T-helper 2 cell treated with Interferon-gamma antibody and Interleukin-4, amounts not matched to agents 5 μg/mL and 100 μg/mL, for 36 hours (primary cell): ENCODE results near the gene SMAD2.

Experiments
- DNase-seq: peaks from one replicate; pipeline ENCODE4 v3.0.0; 2021; ENCODE audit warnings: low spot score
- H3K27ac Mint-ChIP-seq: one replicate; pipeline ENCODE4 v1.8.0; 2021; ENCODE audit warnings: mild to moderate bottlenecking, mixed read lengths
- H3K27me3 Mint-ChIP-seq: one replicate; pipeline ENCODE4 v1.8.0; 2021; ENCODE audit warnings: low read depth, mixed read lengths
- H3K36me3 Mint-ChIP-seq: one replicate; pipeline ENCODE4 v1.8.0; 2021; ENCODE audit warnings: low read depth, mixed read lengths
- H3K4me1 Mint-ChIP-seq: one replicate; pipeline ENCODE4 v1.8.0; 2021; ENCODE audit warnings: low read depth, mixed read lengths
- H3K4me3 Mint-ChIP-seq: one replicate; pipeline ENCODE4 v1.8.0; 2022; ENCODE audit warnings: mild to moderate bottlenecking, moderate library complexity, mixed read lengths
- H3K9me3 Mint-ChIP-seq: one replicate; pipeline ENCODE4 v1.8.0; 2021; ENCODE audit warnings: mixed read lengths

SMAD2 gene

DNA sequence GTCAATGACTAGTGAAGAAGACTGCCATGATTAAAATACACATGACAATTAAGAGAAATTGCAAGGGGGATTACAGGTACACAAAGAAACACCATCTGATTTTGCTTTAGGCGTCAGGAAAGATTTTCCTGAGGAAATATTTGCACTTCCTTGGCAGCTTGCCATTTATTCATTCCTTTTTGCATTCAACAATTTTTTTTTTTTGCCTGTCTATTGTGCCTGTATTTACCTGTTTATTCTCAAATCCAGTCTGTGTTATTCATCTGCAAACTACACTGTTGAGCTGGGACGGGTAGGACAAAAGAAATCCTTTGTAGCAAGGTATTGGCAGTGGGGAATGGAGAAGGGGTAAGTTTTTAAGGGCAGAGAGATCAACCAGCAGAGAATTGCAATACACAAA is 31.8 kb downstream of the SMAD2 start:
- Mint-ChIP-seq H3K4me3 (no peak overlapping the region), H3K27me3 (no peaks in the 10 kb centered on the region), H3K9me3 (peaks cover 17% of the 10 kb centered on the region), H3K27ac (no peak overlapping the region), H3K36me3 (peaks cover 61% of the 10 kb centered on the region), H3K4me1 (peaks cover 87% of the 10 kb centered on the region)
- DNase-seq, result no peak

DNA sequence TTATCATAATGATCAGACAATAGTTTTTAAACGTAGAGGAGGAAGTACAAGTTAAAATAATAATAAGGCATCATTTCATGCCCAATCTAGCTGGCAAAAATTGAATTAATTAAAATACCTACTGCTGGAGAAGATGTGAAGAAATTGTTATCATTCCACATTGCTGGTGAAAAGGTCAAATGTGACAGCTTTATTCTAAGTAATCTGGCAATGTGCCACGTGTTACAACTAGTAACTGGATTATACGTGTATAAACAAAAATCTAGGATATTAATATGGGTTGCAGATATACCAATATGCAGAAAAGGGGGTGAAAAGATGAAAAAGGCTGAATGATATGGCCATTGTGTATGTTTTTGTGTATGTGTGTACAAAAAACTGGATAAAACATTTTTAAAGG is 32.4 kb downstream of the SMAD2 start:
- Mint-ChIP-seq H3K36me3 (peaks cover 57% of the 10 kb centered on the region), H3K27me3 (no peaks in the 10 kb centered on the region), H3K4me3 (no peak overlapping the region), H3K27ac (no peak overlapping the region), H3K9me3 (peaks cover 11% of the 10 kb centered on the region), H3K4me1 (peaks cover 84% of the 10 kb centered on the region)
- no peak for DNase-seq

DNA sequence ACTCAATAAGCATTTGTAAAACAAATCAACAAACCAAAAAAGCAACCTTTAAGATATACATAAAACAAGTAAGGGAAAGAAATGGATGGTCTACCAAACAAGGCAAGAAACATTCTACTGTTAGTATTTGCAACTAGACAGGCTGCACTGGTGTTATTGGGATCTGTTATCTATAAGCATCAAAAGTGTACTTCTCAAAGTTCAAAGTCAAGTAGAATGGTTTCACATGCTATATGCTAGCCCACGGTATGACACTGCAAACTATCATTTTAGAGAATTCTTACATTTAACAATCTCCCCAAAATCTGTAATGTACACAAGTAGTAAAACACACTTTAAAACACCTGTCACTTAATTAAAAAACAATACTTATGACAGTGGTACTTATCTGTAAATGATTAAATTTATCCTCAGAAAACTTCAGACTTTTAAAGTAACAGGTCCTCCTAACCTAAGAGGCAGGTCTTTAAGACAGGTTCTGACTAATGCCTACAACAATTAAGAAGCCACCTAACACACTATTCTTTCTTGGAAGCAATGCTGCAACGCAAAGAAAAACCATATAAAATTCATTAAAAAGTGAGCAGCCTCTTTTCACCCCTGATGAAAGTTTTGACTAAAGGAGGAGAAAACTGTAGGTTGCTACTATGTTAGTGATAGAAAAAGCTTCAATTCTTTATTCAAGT is 34.8 kb downstream of the SMAD2 start:
- no peaks in the 10 kb centered on the region for H3K27me3 Mint-ChIP-seq
- DNase-seq, result no peak
- peak overlapping the region; percentile 52 for H3K27ac Mint-ChIP-seq
- peaks cover 70% of the 10 kb centered on the region for H3K4me1 Mint-ChIP-seq
- peaks cover 45% of the 10 kb centered on the region for H3K36me3 Mint-ChIP-seq
- peak overlapping the region; percentile 37 for H3K4me3 Mint-ChIP-seq
- H3K9me3 Mint-ChIP-seq, result peaks cover 5% of the 10 kb centered on the region

DNA sequence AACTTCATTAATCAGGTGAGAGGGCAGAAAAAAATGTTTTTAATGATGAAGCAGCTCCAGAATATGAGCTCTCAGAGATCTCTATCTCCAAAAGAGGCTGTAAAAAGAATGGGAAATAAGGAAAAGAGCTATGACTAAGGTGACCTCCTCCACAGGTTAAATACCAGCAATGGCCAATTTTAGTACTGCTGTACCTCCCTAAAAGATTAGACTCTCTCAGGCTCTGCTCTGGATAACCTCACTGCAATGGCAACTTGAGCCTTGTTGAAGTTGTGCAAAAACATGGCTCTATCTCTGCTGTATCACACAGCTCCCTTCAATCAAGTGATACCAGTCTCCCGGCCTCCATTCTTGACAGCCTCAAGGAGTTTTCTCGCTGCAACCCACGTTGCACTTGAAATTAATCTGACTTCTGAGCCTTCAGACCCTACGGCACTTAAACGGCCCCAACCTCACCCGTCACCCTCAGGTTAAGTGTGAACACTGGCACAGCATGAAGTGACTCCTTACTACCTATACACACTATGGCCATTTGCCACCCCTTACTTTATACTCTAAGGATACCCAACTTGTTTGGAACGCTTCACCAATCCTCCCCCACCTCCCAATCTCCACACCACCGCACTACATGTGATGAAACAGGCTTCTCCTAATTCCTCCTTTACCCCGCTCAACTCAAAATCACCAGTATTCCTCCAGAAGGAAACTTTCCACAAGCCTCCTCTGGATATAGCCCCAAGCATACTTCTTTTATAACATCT is 36.3 kb downstream of the SMAD2 start:
- Mint-ChIP-seq H3K4me3 (no peak overlapping the region), H3K27me3 (no peaks in the 10 kb centered on the region), H3K27ac (peak overlapping the region; percentile 34), H3K36me3 (peaks cover 42% of the 10 kb centered on the region), H3K9me3 (no peaks in the 10 kb centered on the region), H3K4me1 (peaks cover 63% of the 10 kb centered on the region)
- no peak for DNase-seq

DNA sequence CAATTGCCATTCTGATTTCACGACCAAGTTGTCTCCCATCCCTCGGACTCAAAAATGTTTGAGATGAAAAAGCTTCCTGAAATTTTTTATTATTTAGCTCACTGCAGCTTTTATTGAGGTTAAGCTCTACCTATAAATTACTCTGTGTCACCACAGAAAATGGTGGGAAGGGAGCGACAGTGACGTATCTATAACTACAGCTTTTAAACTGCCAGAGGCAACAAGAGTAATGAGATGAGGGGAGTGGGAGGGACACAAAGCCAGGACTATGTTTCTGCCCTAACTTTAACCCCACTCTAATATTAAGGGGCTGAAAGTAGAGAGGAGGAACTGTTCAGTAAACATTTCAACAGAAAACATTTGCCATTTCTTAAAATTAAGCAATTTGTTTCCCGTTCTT is 37.4 kb downstream of the SMAD2 start:
- no peaks in the 10 kb centered on the region for H3K27me3 Mint-ChIP-seq
- peaks cover 49% of the 10 kb centered on the region for H3K36me3 Mint-ChIP-seq
- peaks cover 66% of the 10 kb centered on the region for H3K4me1 Mint-ChIP-seq
- no peaks in the 10 kb centered on the region for H3K9me3 Mint-ChIP-seq
- H3K27ac Mint-ChIP-seq, result no peak overlapping the region
- H3K4me3 Mint-ChIP-seq, result no peak overlapping the region
- DNase-seq, result no peak

DNA sequence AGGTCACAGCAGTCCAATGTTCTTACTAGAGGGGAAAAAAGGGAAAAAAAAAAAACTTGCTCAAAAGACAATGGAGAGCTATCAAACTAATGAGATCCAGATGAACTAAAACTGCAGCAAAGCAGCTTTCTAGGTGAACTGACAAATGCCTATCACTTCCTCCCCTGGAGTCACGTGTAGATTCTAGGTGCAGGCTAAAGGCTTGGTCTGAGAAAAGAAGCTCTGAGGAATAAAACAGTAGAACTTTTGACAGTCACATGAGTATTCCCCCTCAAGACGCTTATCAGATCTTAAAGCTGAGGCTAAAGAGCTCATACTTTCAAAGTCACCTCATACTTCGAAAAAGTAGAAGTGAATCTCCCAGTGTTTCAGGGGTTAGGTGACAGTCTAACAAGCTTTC is 42.3 kb downstream of the SMAD2 start:
- Mint-ChIP-seq H3K4me3 (peak overlapping the region; percentile 37), H3K36me3 (peaks cover 47% of the 10 kb centered on the region), H3K9me3 (no peaks in the 10 kb centered on the region), H3K27me3 (no peaks in the 10 kb centered on the region), H3K4me1 (peaks cover 47% of the 10 kb centered on the region), H3K27ac (peak overlapping the region; percentile 62)
- DNase-seq, result no peak

DNA sequence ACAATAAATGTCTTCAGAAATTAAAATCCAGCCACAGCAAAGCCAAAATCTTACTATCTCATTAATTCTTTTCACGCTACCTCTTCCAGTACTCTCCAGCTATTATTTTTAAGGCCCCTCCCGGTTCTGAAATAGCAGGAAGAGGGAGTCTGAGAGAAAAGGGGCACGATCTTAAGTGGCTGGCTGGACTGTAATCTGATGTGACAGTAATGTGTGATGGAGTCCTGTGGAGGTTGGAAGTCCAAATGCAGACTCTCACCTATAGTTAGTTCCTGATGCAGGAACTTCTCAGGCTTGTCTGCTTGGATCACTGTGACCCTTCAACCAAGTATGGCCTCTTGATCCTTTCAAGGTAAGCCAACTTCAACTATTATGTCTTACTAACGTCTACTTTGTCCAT is 43.2 kb downstream of the SMAD2 start:
- no peaks in the 10 kb centered on the region for H3K27me3 Mint-ChIP-seq
- H3K36me3 Mint-ChIP-seq, result peaks cover 52% of the 10 kb centered on the region
- H3K4me3 Mint-ChIP-seq, result no peak overlapping the region
- peaks cover 46% of the 10 kb centered on the region for H3K4me1 Mint-ChIP-seq
- no peak for DNase-seq
- no peaks in the 10 kb centered on the region for H3K9me3 Mint-ChIP-seq
- no peak overlapping the region for H3K27ac Mint-ChIP-seq

DNA sequence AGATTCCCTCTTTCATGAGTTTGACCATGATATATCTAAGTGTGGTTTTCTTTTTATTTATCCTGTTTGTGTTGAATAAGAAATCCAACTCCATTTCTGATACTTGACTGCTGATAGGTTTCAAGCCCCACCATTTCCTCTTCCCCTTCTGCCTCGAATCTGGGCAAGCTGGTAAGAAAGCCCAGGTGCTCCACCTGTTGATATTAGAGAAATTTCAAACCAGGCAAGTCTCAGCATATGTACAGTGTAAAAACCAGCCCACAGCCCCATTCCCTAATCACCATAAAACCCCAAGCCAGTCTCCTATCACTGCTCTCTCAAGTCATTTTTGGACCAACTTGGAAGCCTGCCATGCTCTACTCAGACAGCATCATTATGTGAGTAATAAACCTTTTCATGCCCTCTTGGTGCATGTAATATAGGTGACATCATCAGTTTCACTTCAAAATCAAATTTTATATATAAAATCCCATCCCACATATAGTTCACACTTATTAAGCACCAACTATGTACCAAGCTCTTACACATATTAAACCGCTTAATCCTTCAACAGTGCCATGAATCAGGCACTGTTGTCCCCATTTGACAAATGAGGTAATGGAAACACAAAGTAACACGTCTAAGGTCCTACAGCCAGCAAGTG is 46.6 kb downstream of the SMAD2 start:
- Mint-ChIP-seq H3K27ac (peak overlapping the region; percentile 58), H3K4me3 (no peak overlapping the region), H3K9me3 (no peaks in the 10 kb centered on the region), H3K4me1 (peaks cover 42% of the 10 kb centered on the region), H3K36me3 (peaks cover 68% of the 10 kb centered on the region), H3K27me3 (no peaks in the 10 kb centered on the region)
- DNase-seq, result no peak

DNA sequence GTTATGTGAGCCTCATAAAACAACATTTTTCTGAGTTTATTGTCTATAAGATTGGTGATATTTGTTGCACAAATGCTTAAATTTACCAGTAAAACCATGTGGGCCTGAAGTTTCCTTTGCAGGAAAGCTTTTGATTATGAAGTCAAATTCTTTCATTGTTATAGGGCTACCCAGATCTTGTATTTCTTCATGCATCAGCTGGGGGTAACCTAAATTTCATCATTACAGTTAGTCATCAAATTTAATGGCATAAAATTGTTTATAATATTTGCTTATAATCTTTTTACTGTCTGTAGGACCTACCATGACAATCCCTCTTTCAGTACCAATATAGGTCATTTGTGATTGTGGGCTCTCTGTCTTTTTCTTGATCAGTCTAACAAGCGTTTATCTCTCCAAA is 47.8 kb downstream of the SMAD2 start:
- Mint-ChIP-seq H3K36me3 (peaks cover 63% of the 10 kb centered on the region), H3K4me3 (no peak overlapping the region), H3K4me1 (peaks cover 34% of the 10 kb centered on the region), H3K9me3 (no peaks in the 10 kb centered on the region), H3K27ac (no peak overlapping the region), H3K27me3 (no peaks in the 10 kb centered on the region)
- DNase-seq, result no peak

DNA sequence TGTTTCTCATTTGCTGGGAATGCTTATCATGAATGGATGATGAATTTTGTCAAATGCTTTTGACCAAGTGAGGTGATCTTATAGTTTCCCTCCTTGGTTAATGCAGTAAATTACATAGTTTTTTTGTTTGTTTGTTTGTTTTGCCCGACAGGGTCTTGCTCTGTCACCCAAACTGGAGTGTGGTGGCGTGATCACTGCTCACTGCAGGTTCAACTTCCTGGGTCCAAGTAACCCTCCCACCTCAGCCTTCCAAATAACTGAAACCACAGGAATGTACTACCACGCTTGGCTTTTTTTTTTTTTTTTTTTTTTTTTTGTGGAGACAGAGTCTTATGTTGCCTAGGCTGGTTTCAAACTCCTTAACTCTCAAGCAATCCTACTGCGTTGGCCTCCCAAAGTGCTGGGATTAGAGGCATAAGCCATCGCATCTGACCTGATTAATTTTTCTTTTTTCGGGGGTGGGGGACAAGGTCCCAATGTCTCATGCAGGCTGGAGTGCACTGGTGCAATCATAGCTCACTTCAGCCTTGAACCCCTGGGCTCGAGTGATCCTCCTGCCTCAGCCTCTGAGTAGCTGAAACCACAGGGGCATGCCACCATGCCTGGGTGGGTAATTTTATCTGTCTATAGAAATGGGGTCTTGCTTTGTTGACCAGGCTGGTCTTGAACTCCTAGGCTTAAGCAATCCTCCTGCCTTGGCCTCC is 48.6 kb downstream of the SMAD2 start:
- Mint-ChIP-seq H3K27me3 (no peaks in the 10 kb centered on the region), H3K9me3 (no peaks in the 10 kb centered on the region), H3K4me3 (no peak overlapping the region), H3K27ac (no peak overlapping the region), H3K36me3 (peaks cover 59% of the 10 kb centered on the region), H3K4me1 (peaks cover 31% of the 10 kb centered on the region)
- DNase-seq, result no peak

DNA sequence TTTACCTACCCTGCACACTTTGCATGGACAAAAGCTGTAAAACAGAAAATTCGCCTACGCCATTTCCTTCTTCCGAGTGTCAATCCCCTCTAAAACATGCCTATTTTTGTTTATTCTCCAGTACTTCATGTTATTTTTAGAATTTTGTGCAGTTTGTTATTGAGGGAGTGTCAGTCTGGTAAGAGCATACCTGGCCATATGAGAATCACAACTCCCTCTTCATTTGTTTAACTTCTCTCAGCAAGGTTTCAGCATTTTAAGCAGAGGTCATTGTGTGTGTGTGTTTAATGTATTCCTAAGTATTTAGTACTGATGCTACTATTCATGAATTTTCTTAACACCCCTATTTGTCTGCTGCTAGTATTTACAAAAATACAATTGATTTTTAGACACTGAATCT is 49.4 kb downstream of the SMAD2 start:
- peaks cover 56% of the 10 kb centered on the region for H3K36me3 Mint-ChIP-seq
- no peak overlapping the region for H3K4me3 Mint-ChIP-seq
- H3K4me1 Mint-ChIP-seq, result peaks cover 37% of the 10 kb centered on the region
- H3K27ac Mint-ChIP-seq, result no peak overlapping the region
- no peak for DNase-seq
- no peaks in the 10 kb centered on the region for H3K9me3 Mint-ChIP-seq
- H3K27me3 Mint-ChIP-seq, result no peaks in the 10 kb centered on the region

DNA sequence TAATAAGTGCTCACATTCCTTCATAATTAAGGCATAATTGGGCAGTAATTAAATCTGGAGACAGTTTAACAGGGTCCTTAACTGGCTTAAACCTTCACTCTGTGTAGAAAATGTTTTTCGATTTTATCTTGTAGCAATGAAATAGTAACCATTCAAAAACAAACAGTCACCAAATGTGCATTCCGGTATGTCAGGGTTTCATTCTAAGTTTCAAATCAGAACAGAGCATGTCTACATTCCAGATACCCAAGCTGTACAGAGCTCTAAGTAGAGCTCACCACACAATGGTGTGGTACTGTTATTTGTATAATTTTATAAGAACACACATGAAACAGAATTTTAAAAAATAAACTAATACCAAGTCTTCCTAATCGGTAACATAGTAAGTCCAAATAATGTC is 52.6 kb downstream of the SMAD2 start:
- Mint-ChIP-seq H3K27ac (no peak overlapping the region), H3K36me3 (peaks cover 45% of the 10 kb centered on the region), H3K9me3 (no peaks in the 10 kb centered on the region), H3K4me3 (no peak overlapping the region), H3K4me1 (peaks cover 45% of the 10 kb centered on the region), H3K27me3 (no peaks in the 10 kb centered on the region)
- DNase-seq, result no peak

DNA sequence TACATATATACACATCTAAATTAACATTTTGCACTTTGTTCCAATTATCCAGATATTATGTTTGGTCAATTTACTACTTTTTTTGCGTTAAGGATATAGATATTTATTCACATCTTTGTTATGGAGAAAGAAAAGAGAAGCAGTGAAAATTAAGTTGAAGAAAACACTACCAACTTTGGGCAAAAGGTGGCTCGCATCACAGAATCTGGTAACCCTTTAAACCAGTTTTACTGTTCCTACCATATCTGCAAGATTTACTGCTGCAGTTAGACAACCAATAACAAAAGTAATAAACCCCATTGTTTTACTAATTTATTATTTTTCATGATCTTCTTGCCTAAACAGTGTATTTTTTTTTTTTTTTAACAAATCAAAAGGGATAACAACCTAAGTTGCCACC is 53.6 kb downstream of the SMAD2 start:
- Mint-ChIP-seq H3K4me3 (no peak overlapping the region), H3K4me1 (peaks cover 46% of the 10 kb centered on the region), H3K27me3 (no peaks in the 10 kb centered on the region), H3K36me3 (peaks cover 40% of the 10 kb centered on the region), H3K9me3 (no peaks in the 10 kb centered on the region), H3K27ac (no peak overlapping the region)
- DNase-seq, result no peak

DNA sequence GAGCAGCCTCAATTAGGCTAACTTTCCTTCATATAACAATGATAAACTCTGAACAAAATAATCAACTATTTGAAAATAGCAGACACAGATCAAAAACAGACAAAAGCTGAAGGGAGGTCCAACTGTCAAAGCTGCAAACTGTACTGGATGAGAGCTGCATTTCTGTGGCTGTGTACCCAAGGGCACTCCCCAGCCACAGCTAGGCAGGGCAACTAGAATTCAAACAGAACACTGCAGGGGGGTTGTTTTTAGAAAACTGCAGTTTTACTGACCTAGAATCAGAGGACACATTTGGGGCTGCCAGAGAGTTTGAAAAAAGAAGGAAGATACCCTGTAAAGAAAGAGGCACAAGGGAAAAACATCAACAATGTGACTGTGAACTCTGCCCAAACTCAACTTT is 56.8 kb downstream of the SMAD2 start:
- Mint-ChIP-seq H3K27me3 (no peaks in the 10 kb centered on the region), H3K4me1 (peaks cover 55% of the 10 kb centered on the region), H3K27ac (peak overlapping the region; percentile 66), H3K9me3 (no peaks in the 10 kb centered on the region), H3K4me3 (no peak overlapping the region), H3K36me3 (peaks cover 24% of the 10 kb centered on the region)
- no peak for DNase-seq
